Inflammatory macrophage treated with lipopolysaccharide for 1 hour (primary cell): ENCODE measurements around the gene DHCR7.
"Not testable (repeated sequence)": the region's sequence is repeated elsewhere in the genome, so short reads cannot be mapped to it uniquely, and the experiment has no call there.

Experiments
- DNase-seq, 2 donors: peaks; one replicate each; pipeline ENCODE4 v3.0.0-alpha.2; 2020 to 2022

Gene DHCR7

GRCh38 chr11:71436861-71437260 is 11.3 kb downstream of the DHCR7 start:
- no peak for DNase-seq

DNA sequence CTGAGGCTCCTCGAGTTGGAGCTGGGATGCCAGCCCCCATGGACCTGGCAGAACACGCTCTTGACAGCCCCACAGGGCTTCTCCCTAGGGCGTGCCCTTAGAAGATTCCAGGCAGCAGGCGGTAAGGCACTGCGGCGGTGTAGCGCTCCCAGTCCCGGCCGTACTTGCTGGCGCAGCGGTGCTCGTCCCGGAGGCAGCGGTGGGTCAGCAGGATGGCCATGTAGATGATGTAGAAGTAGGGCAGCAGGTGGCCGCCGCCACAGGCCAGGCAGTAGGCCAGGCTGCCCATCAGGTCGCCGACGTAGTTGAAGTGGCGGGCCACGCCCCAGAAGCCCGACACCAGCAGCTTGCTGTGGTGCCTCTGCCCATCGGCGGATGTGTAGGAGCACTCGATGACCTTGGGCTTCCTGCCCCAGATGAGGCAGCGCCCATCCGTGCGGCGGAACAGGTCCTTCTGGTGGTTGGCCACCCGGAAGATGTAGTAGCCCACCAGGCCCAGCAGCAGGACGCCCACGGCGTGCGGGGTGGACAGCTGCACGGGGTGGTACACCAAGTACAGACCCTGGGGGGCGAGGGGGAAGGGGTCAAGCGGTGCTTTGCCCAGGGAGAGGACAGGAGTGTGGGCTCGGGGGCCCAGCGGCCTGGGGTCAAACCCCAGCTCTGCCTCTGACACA is 12.8 kb downstream of the DHCR7 start:
- no peak for DNase-seq

- no peak for DNase-seq
Measured at GRCh38 chr11:71434576-71435130, 13.5 kb downstream of the DHCR7 start.

DNA sequence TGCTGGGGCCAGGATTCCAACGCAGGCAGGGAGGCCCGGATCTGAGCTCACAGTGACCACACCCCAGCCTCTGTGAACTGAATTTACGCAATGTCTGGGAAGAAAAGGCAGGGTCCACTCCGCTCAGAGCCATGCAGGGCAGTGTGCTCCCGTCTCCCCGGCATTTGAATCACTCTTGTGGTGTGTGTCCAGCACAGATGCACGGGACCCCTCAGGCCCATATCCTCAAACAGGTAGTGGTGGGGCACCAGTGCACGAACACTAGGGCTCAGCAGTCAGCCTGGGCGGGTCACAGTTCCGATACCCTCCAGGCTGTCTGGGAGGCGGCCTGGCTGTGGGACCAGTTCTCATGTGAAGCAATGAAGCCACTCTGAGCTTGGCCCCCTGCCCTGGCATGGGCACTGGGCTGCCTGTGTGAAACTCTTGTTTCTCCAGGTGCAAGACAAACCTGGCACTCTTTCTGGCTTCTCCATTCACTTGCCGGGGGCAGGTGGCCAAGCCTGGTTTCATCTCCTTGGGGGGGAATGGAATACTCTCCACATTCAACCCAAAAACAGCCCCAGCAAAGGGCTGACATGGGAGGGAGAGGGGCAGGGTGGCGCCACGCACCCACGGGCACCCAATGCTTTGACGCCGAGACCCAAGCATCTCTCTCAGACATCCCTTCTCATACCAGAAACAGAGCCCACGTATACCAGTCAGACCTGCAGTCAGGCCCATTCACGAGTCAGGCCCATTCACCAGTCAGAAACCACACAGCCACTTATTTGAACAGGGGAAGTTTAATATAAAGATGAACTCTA is 14.3 kb downstream of the DHCR7 start:
- no peak for DNase-seq

DNA sequence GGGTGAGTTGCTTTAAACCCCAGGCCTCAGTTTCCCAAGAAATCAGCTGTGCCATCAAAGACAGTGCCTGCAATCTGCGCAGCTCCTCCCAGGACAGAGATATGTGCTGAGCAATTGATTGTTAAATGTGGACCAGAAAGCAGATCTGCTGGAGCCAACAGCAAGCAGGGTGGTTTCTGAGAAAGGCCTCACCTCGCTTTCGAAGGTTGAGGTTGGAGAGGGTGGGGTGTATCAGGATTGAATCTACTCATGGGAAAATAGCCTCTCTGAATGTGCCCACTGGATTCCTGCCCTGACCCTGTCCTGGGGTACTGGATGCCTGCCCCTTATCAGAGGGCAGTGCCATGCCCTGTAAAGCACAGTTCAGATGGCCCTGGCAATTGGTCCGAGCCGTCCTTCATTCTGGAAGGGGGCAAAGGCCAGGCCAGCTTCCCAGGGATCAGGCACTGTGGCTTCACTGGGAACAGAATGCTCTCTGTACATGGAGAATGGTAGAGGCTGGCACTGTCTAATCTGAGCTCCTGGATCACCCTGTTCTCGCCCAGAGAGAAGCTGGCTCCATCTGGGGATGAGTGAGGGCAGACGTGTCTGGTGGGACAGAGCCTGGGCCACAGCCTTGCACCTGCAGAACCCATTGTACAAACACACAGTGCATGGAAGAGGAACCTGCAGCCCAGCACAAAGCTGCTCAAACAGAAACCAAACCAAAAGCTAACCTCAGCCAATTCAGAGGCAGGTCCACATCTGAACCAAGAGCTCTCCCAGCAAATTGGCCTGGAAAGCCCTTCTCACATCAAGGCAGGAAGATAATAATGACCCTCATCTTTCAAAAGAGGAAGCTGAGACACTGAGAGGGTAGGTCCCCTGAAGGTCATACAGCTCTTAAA is 15.2 kb downstream of the DHCR7 start:
- DNase-seq = no peak

DNA sequence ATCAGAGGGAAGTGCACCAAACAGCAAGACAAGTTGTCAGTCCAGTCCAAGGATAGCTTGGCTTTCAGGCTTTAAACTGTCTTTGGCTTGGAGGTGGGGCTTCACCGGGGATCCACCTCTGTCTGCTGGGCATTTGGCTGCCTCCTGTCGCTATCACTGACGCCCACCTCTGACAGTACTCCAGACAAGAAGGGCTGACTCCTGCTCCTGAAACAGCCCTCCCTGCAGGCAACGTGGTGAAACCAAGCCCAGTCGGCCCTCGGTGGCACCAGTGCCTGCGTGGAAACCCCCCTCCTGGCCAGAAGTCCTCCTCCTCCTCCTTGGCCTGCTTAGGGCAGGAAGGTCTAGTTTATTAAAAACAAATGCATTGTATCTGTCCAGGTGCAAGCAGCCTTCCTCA is 16.9 kb downstream of the DHCR7 start:
- DNase-seq = no peak

- DNase-seq = no peak
Measured at GRCh38 chr11:71430166-71430565, 18.0 kb downstream of the DHCR7 start.

- no peak for DNase-seq
Measured at GRCh38 chr11:71429701-71430100, 18.5 kb downstream of the DHCR7 start.

DNA sequence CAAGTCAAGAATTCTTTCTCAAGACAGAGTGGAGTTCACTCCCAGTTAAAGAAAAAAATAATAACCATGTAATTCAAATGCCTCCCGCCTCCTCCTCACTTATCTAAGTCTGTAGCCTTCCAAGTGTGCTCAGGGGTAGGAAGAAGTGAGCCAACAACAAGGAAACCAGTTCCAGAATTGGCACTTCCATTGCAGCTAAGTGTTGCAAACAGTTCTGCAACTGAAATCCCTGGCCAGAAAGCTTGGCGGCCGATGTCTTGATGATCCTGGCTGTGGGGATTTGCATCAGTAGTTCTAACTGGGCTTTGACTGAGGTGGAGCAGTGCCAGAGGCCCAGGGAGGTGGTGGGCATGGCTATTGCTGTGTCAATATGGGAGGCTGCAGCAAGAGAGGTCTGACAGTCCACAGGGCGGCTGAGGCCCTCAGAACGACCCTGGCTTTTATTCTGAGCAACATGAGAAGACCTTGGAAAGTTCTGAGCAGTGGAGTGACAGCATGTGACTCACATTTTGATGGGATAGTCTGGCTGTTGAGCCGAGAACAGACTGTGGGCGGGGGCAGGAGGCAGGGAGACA is 19.2 kb downstream of the DHCR7 start:
- DNase-seq = no peak

DNA sequence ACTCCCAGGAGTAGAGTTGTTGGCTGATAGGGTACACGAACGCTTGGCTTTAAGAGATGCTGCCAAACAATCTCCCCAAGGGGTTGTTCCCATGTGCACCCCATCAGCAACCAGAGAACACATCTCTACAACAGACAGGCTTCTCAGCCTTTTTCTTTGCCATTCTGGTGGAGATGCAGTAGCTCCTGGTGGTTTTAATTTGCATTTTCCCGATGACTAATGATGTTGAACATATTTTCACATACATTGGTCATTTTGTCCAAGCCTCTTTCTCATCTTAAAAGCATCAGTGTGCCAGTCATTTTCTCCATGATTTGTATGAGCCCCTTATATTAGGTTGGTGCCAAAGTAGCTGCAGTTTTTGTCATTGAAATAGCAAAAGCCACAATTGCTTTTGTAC is 21.8 kb downstream of the DHCR7 start:
- DNase-seq = no peak

DNA sequence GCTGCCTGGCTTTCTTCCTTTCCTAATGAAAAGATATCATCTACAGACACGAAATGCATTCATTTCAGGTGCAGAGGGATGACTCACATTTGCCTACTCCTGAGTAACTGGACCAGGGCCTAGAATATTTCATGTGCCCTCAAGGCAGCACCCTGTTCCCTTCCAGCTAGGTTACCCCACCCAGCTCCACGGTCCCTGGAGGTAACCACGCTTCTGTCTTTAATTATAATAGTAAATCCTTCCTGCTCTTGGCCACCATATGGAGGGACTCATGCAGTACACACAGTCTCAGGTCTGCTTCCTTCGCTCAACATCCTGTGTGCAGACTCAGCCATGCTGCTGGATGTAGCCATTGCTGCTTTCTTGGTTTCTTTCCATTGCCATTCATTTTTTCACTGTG is 22.3 kb downstream of the DHCR7 start:
- no peak for DNase-seq

DNA sequence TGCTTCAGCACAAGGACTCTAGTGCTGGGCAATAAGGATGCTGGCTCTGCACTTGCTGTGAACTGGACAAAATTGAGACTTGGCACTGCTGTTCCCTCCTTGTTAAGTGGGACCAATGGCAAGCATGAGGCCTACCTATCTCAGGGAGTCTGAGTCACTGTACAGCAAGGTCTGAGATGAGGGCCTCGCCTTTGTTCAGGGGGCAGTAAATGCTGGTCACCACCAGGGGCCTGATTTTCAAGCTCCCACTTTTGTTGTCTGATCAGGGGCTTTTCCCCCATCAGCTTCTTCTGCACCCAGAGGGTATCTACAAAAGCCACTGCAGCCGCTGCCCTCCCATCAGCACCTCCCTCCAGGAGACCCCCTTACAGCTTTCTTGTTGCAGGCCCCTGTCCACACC is 22.8 kb downstream of the DHCR7 start:
- no peak for DNase-seq

DNA sequence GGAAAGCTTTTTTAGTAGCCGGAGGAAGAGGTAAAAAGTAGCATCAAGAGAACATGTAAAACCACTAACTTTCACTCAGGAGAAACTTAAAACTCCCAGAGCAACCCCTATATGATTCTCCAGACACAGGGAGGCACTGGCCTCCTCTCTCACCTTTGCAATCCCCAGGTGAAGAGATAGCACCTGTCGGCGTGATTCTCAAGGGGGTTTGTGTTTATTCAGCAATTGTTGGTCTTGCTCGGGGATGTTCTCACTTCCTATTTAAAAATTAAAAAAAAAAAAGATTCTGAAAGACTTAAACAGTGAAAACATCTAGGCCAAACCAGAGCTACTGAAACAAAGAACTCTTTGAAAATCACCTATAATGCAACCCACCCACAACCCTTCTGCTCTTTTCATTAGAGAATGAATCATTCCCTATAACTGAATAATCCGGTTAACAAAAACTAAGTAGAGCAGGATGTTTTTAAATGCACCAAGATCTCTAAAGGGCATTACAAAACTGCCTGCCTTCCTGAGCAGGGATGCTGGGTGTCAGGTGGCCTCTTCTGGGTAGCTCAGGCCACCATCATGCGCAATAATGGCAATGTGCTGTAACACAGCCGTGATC is 24.9 kb downstream of the DHCR7 start:
- no peak for DNase-seq

- not testable (repeated sequence) for DNase-seq
Measured at GRCh38 chr11:71422318-71422717, 25.9 kb downstream of the DHCR7 start.

DNA sequence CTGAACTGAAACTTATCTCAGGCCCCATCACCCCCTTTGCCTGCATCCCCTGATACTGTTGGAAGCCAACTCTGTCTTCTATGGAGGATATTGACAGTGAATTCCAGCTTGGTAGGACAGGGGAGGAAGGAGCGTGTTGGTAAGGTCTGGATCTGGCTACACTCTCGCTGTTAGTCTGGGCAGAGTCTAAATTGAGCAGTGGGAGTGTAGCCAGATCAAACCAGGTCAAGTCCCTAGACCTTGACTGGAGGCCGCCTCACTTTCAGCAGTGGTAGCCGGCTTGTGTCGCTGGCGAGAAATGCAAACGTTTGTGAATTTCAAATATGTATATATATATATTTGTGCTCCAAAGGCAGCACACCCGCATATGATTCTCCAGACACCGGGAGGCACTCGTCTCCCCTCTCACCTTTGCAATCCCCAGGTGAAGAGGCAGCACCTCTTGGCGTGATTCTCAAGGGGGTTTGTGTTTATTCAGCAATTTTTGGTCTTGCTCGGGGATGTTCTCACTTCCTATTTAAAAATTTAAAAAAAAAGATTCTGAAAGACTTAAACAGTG is 26.7 kb downstream of the DHCR7 start:
- DNase-seq = no peak

DNA sequence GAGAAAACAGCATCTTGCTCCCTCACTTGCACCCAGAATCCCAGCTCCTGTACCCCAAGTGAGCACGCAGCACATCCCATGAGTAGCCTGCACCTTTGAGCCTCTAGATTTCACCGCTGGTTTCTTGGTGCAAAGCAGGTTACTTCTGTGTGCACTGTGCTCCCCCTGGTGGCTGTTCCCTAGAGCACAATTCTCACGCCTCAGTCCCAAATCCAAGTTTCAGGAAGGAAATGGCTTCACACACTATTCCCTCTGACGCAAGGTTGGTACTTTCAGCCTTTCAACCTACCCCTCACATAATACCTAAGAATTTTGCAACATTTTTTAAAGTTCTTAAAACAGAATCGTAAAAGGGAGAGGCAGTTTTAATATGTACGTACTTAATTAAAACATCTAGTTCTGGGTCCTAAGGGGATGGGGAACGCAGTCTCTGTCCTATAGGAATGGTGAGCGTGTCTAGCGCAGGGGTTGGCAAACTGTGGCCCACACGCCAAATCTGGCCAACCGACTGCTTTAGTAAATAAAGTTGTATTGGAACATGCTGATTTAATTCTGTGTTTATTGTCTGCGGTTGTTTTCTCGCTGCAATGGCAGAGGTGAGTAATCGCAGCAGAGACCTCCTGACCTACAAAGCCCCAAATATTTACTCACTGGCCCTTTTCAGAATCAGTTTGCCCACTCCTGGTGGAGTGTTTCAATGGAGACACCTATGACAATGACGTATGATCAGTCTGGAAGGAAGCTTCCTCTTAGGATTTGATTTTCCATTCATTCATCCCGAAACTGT is 27.5 kb downstream of the DHCR7 start:
- peak; percentile 33 to 45 for DNase-seq

GRCh38 chr11:71418643-71419042 is 29.6 kb downstream of the DHCR7 start:
- no peak for DNase-seq

GRCh38 chr11:71414645-71415044 is 33.5 kb downstream of the DHCR7 start:
- no peak for DNase-seq

DNA sequence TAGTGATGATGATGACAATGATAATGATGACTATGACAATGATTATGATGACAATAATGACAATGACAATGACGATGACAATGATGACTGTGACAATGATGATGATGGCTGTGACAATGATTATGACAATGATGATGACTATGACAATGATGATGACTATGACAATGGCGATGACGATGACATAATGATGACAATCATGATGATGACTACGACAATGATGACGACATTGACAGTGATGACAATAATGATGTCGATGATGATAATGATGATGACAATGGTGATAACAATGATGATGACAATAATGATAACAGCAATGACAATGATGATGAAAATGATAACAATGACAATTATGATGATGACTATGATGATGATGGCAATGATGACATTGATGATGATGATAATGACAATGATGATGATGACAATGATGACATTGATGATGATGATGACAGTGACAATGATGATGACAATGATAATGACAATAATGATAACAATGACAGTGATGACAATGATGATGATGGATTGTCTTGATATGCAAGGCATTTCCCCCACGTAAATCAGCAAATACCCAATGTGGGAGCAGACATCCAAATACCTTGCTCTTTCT is 37.7 kb downstream of the DHCR7 start:
- DNase-seq = no peak

- no peak for DNase-seq
Measured at GRCh38 chr11:71408826-71409225, 39.4 kb downstream of the DHCR7 start.

DNA sequence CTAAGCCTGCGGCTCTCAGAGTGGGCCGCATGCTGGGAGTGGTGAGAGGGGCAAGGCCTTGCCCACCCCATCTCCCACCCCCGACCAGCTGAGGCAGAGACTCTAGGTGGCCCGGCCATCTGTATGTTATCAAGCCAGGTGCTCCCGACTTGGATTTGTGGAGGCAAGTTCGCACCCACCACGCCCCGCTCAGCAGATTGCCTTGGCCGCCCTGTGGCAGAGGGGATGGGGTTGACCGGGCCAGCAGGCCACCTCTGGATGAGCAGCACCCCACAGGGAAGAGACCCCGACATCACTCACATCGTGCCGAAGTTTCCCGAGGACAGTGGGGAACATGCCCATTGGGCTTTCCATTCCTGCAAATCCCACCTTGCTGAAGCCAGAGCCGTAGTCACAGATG is 40.8 kb downstream of the DHCR7 start:
- no peak for DNase-seq
